Measurements from ENCODE around the gene FOXK2.

- TF ChIP-seq EZH2phosphoT487 (IDR thresholded peaks at IDR 0.05; ENCODE audit: insufficient read depth, low read depth) (no peak), EZH2 (IDR thresholded peaks at IDR 0.05; ENCODE audit: insufficient read depth, poor library complexity, severe bottlenecking) (no peak)
Observed at GRCh38 chr17:82561429-82562035, 42.0 kb downstream of the FOXK2 start.

Data from GM23248 (cell line).